Hepatocyte (in vitro differentiated cells): Measurements from ENCODE around the gene MEX3B.

Source experiments
- EZH2 ChIP-seq: fragments of 200-600 bp; sonication (generic); IDR thresholded peaks from 2 replicates; pipeline ENCODE4 v1.6.1; 2016; ENCODE audit warnings: antibody characterized with exemption, mild to moderate bottlenecking, borderline replicate concordance
- TF ChIP-seq, protein P1 (sequence below): fragments of 200-600 bp; sonication (generic); IDR thresholded peaks from 2 replicates; pipeline ENCODE4 v1.5.1; 2016; ENCODE audit warnings: antibody characterized with exemption, mild to moderate bottlenecking; ENCODE audit not compliant: poor library complexity

- TF ChIP-seq, protein P1, sequence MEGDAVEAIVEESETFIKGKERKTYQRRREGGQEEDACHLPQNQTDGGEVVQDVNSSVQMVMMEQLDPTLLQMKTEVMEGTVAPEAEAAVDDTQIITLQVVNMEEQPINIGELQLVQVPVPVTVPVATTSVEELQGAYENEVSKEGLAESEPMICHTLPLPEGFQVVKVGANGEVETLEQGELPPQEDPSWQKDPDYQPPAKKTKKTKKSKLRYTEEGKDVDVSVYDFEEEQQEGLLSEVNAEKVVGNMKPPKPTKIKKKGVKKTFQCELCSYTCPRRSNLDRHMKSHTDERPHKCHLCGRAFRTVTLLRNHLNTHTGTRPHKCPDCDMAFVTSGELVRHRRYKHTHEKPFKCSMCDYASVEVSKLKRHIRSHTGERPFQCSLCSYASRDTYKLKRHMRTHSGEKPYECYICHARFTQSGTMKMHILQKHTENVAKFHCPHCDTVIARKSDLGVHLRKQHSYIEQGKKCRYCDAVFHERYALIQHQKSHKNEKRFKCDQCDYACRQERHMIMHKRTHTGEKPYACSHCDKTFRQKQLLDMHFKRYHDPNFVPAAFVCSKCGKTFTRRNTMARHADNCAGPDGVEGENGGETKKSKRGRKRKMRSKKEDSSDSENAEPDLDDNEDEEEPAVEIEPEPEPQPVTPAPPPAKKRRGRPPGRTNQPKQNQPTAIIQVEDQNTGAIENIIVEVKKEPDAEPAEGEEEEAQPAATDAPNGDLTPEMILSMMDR = no peak
- TF ChIP-seq EZH2 = no peak
Observed at GRCh38 chr15:82091636-82092140, 45.9 kb upstream of the MEX3B start.
